Endodermal cell (in vitro differentiated cells): ENCODE results near the gene LTBP1. TPM values are rescaled to one million over a fixed set of nuclear protein-coding genes. Genes with fewer than 3 reads are reported as not detected.

Experiments
- DNase-seq: peaks from one replicate; pipeline ENCODE4 v3.0.0-alpha.2; 2017
- H3K27ac ChIP-seq: 2 replicates; pipeline ENCODE4 v1.5.1; 2013; ENCODE audit warnings: mild to moderate bottlenecking, low read depth, low read length, moderate library complexity
- H3K27me3 ChIP-seq: 2 replicates; pipeline ENCODE4 v1.6.1; 2013; ENCODE audit warnings: mild to moderate bottlenecking, low read length, moderate library complexity; ENCODE audit not compliant: insufficient read depth, control insufficient read depth, poor library complexity, severe bottlenecking
- H3K36me3 ChIP-seq: 2 replicates; pipeline ENCODE4 v1.7.0; 2013; ENCODE audit warnings: mild to moderate bottlenecking, low read length, moderate library complexity; ENCODE audit not compliant: control insufficient read depth, insufficient read depth
- H3K4me1 ChIP-seq: one replicate; pipeline ENCODE4 v1.7.0; 2013; ENCODE audit warnings: low read length; ENCODE audit not compliant: control insufficient read depth, insufficient read depth
- H3K4me3 ChIP-seq: 2 replicates; pipeline ENCODE4 v1.5.1; 2013; ENCODE audit warnings: mild to moderate bottlenecking, low read length, moderate library complexity
- H3K9ac ChIP-seq: 2 replicates; pipeline ENCODE4 v1.6.1; 2013; ENCODE audit warnings: mild to moderate bottlenecking, low read length, moderate library complexity; ENCODE audit not compliant: poor library complexity, severe bottlenecking; ENCODE audit errors: extremely low read depth
- H3K9me3 ChIP-seq: 2 replicates; pipeline ENCODE4 v1.6.1; 2013; ENCODE audit warnings: mild to moderate bottlenecking, low read length, moderate library complexity; ENCODE audit not compliant: control insufficient read depth
- H3K27ac Mint-ChIP-seq: 2 replicates; pipeline ENCODE4 v1.8.0; 2020; ENCODE audit warnings: mixed read lengths
- H3K27me3 Mint-ChIP-seq: 2 replicates; pipeline ENCODE4 v1.8.0; 2021; ENCODE audit warnings: mild to moderate bottlenecking, mixed read lengths; ENCODE audit not compliant: insufficient read depth
- H3K36me3 Mint-ChIP-seq: 2 replicates; pipeline ENCODE4 v1.8.0; 2020; ENCODE audit warnings: low read depth, mixed read lengths
- H3K4me1 Mint-ChIP-seq: 2 replicates; pipeline ENCODE4 v1.8.0; 2020; ENCODE audit warnings: mixed read lengths
- H3K4me3 Mint-ChIP-seq: 2 replicates; pipeline ENCODE4 v1.8.0; 2020; ENCODE audit warnings: mild to moderate bottlenecking, moderate library complexity, mixed read lengths
- H3K9me3 Mint-ChIP-seq: 2 replicates; pipeline ENCODE4 v1.8.0; 2020; ENCODE audit warnings: mild to moderate bottlenecking, mixed read lengths
- CTCF ChIP-seq: fragments of 200-600 bp; sonication (generic); conservative IDR thresholded peaks from 2 replicates; pipeline ENCODE4 v1.5.0; 2021; ENCODE audit warnings: antibody characterized with exemption, mild to moderate bottlenecking
- WGBS, 2 experiments: methylation state at CpG; one replicate each; pipeline versions ENCODE4 v1.1.5 to v1.1.7; 2013; ENCODE audit warnings: missing lambda C conversion rate in 2 of 2, mixed read lengths in 1 of 2; ENCODE audit not compliant: insufficient coverage in 1 of 2, insufficient read length in 1 of 2; 5-methylcytosine and 5-hydroxymethylcytosine counted together
- total RNA-seq, 2 donors: library from RNA; stranded (reverse); fragmentation: NEBNext Ultra II Directional in 1 of 2; extraction: Animal tissue kit (Norgen Biotek cat#: 25700) in 1 of 2; gene quantifications; 2 replicates in 1 of 2; 3 replicates in 1 of 2; pipeline ENCODE4 v1.2.1, GENCODE V29; 2021

The LTBP1 gene
- total RNA-seq, 2 donors from 2014 or later: 43.2 to 43.4 TPM

GRCh38 chr2:33130054-33130447, 183.3 kb downstream of the LTBP1 start:
- no peak overlapping the region for H3K27ac Mint-ChIP-seq
- H3K4me1 ChIP-seq: no peaks in the 10 kb centered on the region
- H3K4me1 Mint-ChIP-seq: peaks cover 1% of the 10 kb centered on the region
- no peaks in the 10 kb centered on the region for H3K36me3 Mint-ChIP-seq
- no peak for TF ChIP-seq CTCF
- H3K4me3 Mint-ChIP-seq: no peak overlapping the region
- no peak overlapping the region for H3K9ac ChIP-seq
- H3K36me3 ChIP-seq: no peaks in the 10 kb centered on the region
- no peaks in the 10 kb centered on the region for H3K27me3 Mint-ChIP-seq
- H3K27me3 ChIP-seq: no peaks in the 10 kb centered on the region
- no peaks in the 10 kb centered on the region for H3K9me3 Mint-ChIP-seq
- no peaks in the 10 kb centered on the region for H3K9me3 ChIP-seq
- no peak for DNase-seq
- 93 to 96% methylated on average over 5 to 7 of the region's 7 CpGs for WGBS, 2 experiments
- no peak overlapping the region for H3K27ac ChIP-seq
- no peak overlapping the region for H3K4me3 ChIP-seq

GRCh38 chr2:33130544-33130943, 183.8 kb downstream of the LTBP1 start:
- 88 to 100% methylated on average over 3 to 6 of the region's 6 CpGs for WGBS, 2 experiments
- no peak overlapping the region for H3K4me3 Mint-ChIP-seq
- H3K27ac Mint-ChIP-seq: no peak overlapping the region
- Histone ChIP-seq H3K4me3 (no peak overlapping the region), H3K27ac (no peak overlapping the region), H3K9me3 (no peaks in the 10 kb centered on the region), H3K36me3 (no peaks in the 10 kb centered on the region), H3K9ac (no peak overlapping the region), H3K27me3 (no peaks in the 10 kb centered on the region), H3K4me1 (no peaks in the 10 kb centered on the region)
- no peak for TF ChIP-seq CTCF
- DNase-seq: no peak
- no peaks in the 10 kb centered on the region for H3K9me3 Mint-ChIP-seq
- no peaks in the 10 kb centered on the region for H3K27me3 Mint-ChIP-seq
- H3K4me1 Mint-ChIP-seq: peaks cover 1% of the 10 kb centered on the region
- no peaks in the 10 kb centered on the region for H3K36me3 Mint-ChIP-seq

- Mint-ChIP-seq H3K4me1 (peaks cover 1% of the 10 kb centered on the region), H3K36me3 (no peaks in the 10 kb centered on the region), H3K4me3 (no peak overlapping the region), H3K9me3 (no peaks in the 10 kb centered on the region), H3K27ac (no peak overlapping the region), H3K27me3 (no peaks in the 10 kb centered on the region)
- no peak for TF ChIP-seq CTCF
- Histone ChIP-seq H3K4me1 (no peaks in the 10 kb centered on the region), H3K27ac (no peak overlapping the region), H3K36me3 (no peaks in the 10 kb centered on the region), H3K27me3 (no peaks in the 10 kb centered on the region), H3K9ac (no peak overlapping the region), H3K4me3 (no peak overlapping the region), H3K9me3 (no peaks in the 10 kb centered on the region)
- no peak for DNase-seq
- 60 to 90% methylated on average over 1 to 4 of the region's 4 CpGs for WGBS, 2 experiments
Measured at GRCh38 chr2:33131111-33131510, 184.4 kb downstream of the LTBP1 start.
